Stomach smooth muscle (tissue), 2 donors: ENCODE data around the gene HDAC11.
A peak's percentile ranks its signal among the peaks of the same experiment; 100 is the strongest.
"Not testable (repeated sequence)": the region's sequence is repeated elsewhere in the genome, so short reads cannot be mapped to it uniquely, and the experiment has no call there.

Source experiments
- H3K27ac ChIP-seq: one replicate; pipeline ENCODE4 v1.7.0; 2013; ENCODE audit warnings: mild to moderate bottlenecking, low read length, inconsistent platforms
- H3K27me3 ChIP-seq, 2 donors: one replicate each; pipeline ENCODE4 v1.7.0; 2013; ENCODE audit warnings: low read length in 2 of 2; ENCODE audit not compliant: insufficient read depth in 2 of 2, control insufficient read depth in 1 of 2
- H3K36me3 ChIP-seq, 2 donors: one replicate each; pipeline ENCODE4 v1.7.0; 2013; ENCODE audit warnings: low read length in 2 of 2; ENCODE audit not compliant: control insufficient read depth in 2 of 2, insufficient read depth in 2 of 2
- H3K4me1 ChIP-seq: one replicate; pipeline ENCODE4 v1.7.0; 2013; ENCODE audit warnings: low read length; ENCODE audit not compliant: control insufficient read depth, insufficient read depth
- H3K4me3 ChIP-seq, 2 donors: one replicate each; pipeline ENCODE4 v1.7.0; 2013; ENCODE audit warnings: low read length in 2 of 2
- H3K9ac ChIP-seq, 2 donors: one replicate each; pipeline ENCODE4 v1.7.0; 2013; ENCODE audit warnings: low read length in 2 of 2, mild to moderate bottlenecking in 1 of 2
- H3K9me3 ChIP-seq, 2 donors: one replicate each; pipeline ENCODE4 v1.7.0; 2013; ENCODE audit warnings: low read length in 2 of 2; ENCODE audit not compliant: control insufficient read depth in 2 of 2
- donor health status: healthy.
- donor health status: Pancreatic carcinoma.

The HDAC11 gene

DNA sequence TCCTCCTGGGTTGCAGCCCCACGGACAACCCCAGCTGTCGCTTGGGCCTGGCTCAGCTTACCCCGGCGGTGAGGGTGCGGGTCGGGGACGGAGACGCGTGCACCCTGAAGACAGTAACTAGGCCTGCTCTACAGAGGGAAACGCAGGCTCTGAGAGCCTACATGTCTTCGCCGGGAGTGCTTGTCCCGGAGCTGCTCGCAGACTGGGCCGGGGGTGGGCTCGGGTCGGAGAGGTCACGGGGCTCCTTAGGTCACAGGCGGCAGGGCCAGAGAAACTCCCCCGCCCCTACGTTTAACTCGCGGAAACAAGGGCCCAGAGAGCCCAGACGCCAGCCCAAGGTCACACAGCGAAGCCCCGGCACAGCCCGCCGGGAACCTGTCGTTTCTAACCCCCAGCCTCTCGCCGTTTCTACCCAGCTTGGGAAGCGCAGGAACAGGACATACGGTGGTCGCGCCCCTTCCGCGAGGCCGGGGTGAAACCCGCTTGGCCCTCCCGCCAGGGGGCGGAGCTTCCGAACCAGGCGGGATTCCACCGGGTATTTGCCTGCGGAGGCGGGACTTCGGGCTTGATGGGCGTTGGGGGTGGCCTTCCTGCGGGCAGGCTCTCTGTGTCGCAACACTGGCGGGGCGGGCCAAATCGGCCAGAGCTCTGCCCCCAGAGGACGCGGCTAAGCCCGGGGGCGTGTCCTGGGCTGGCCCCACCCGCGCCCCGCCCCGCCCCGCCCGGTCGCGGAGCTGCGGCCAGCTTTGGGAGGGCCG lies at the start of gene HDAC11:
TSS of gene HDAC11 (plus strand) at position 725 of the 758 bp plus-strand sequence. CDS start 42 bp downstream, outside the sequence.
- Histone ChIP-seq H3K36me3 (peaks cover 0 to 3% of the 10 kb centered on the region in 2 donors), H3K9ac (peak within 1 kb of the TSS; percentile 91 to 96), H3K27ac (peak within 1 kb of the TSS; percentile 91), H3K9me3 (no peaks in the 10 kb centered on the region), H3K27me3 (no peaks in the 10 kb centered on the region), H3K4me1 (peaks cover 23% of the 10 kb centered on the region), H3K4me3 (peak within 1 kb of the TSS; percentile 82 to 90)

DNA sequence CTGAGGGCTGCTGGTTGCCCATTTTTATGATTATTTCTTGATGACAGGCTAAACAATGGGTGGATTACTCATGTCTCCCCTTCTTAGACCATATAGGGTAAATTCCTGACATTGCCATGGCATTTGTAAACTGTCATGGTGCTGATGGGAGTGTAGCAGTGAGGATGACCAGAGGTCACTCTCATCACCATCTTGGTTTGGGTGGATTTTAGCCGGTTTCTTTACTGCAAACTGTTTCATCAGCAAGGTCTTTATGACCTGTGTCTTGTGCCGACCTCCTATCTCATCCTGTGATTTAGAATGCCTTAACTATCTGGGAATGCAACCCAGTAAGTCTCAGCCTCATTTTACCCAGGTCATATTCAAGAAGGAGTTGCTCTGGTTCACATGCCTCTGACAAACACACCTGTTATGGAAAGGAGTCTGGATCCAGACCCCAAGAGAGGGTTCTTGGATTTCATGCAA lies 49.7 kb upstream of the HDAC11 start:
- H3K4me1 ChIP-seq, H3K36me3 ChIP-seq, H3K4me3 ChIP-seq: not testable (repeated sequence)

GRCh38 chr3:13432093-13432492 lies 48.0 kb upstream of the HDAC11 start:
- no peaks in the 10 kb centered on the region for H3K9me3 ChIP-seq
- no peaks in the 10 kb centered on the region for H3K4me1 ChIP-seq
- no peaks in the 10 kb centered on the region for H3K36me3 ChIP-seq
- H3K27me3 ChIP-seq: no peaks in the 10 kb centered on the region
- H3K27ac ChIP-seq: no peak overlapping the region
- H3K9ac ChIP-seq: no peak overlapping the region
- no peak overlapping the region for H3K4me3 ChIP-seq

More for the DNA sequence above, 49.7 kb upstream of the HDAC11 start:
- H3K9me3 ChIP-seq, H3K9ac ChIP-seq, H3K27ac ChIP-seq, H3K27me3 ChIP-seq: not testable (repeated sequence)

DNA sequence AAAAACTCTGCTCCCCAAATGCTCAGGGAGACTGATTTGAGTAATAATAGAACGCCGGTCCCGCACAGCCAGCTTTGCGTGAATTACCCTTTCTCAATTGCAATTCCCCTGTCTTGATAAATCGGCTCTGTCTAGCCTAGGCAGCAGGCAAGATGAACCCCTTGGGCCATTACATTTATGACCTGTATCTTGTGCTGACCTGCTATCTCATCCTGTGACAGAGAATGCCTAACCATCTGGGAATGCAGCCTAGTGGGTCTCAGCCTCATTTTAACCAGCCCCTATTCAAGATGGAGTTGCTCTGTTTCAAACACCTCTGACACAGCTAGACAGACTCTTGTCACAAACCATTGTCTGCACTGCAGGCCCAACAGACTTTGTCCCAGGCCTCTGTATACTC lies 46.2 kb upstream of the HDAC11 start:
- Histone ChIP-seq H3K27ac (no peak overlapping the region), H3K4me3 (no peak overlapping the region), H3K9ac (no peak overlapping the region), H3K4me1 (no peaks in the 10 kb centered on the region), H3K27me3 (no peaks in the 10 kb centered on the region), H3K9me3 (no peaks in the 10 kb centered on the region), H3K36me3 (no peaks in the 10 kb centered on the region)

DNA sequence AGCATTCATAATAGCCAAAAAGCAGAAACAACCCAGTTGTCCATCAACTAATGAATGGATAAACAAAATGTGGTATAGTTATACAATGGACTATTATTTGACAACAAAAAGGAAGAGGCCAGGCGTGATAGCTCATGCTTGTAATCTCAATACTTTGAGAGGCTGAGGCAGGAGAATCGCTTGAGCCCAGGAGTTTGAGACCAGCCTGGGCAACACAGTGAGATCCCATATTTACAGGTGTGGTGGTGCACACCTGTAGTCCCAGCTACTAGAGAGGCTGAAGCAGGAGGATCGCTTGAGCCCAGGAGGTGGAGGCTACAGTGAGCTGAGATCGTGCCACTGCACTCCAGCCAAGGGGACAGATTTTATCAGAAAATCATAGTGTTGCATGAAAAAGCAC lies 43.9 kb upstream of the HDAC11 start:
- H3K9me3 ChIP-seq, H3K27ac ChIP-seq, H3K4me3 ChIP-seq, H3K36me3 ChIP-seq, H3K9ac ChIP-seq, H3K4me1 ChIP-seq, H3K27me3 ChIP-seq: not testable (repeated sequence)

GRCh38 chr3:13440204-13440817 lies 39.8 kb upstream of the HDAC11 start:
- no peak overlapping the region for H3K9ac ChIP-seq
- no peaks in the 10 kb centered on the region for H3K27me3 ChIP-seq
- H3K27ac ChIP-seq: no peak overlapping the region
- H3K36me3 ChIP-seq: no peaks in the 10 kb centered on the region
- H3K9me3 ChIP-seq: no peaks in the 10 kb centered on the region
- no peak overlapping the region for H3K4me3 ChIP-seq
- H3K4me1 ChIP-seq: no peaks in the 10 kb centered on the region

DNA sequence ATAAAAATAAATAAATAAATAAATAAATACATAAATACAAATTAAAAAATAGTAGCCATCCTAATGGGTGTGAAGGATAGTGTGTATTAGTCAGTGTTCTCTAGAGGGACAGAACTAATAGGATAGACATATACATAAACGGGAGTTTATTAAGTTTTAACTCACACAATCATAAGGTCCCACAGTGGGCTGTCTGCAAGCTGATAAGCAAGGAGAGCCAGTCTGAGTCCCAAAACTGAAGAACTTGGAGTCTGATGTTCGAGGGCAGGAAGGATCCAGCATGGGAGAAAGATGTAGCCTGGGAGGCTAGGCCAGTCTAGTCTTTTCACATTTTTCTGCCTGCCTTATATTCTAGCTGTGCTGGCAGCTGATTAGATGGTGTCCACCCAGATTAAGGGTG lies 37.2 kb upstream of the HDAC11 start:
- H3K27ac ChIP-seq: not testable (repeated sequence)

GRCh38 chr3:13451301-13451673 lies 28.8 kb upstream of the HDAC11 start:
- H3K9me3 ChIP-seq: no peaks in the 10 kb centered on the region
- H3K27me3 ChIP-seq: no peaks in the 10 kb centered on the region
- peak overlapping the region; percentile 85 to 86 for H3K4me3 ChIP-seq
- peak overlapping the region; percentile 66 to 68 for H3K9ac ChIP-seq
- no peaks in the 10 kb centered on the region for H3K36me3 ChIP-seq
- H3K4me1 ChIP-seq: peaks cover 7% of the 10 kb centered on the region
- H3K27ac ChIP-seq: peak overlapping the region; percentile 66

More for the DNA sequence above, 37.2 kb upstream of the HDAC11 start:
- H3K27me3 ChIP-seq, H3K9me3 ChIP-seq, H3K4me3 ChIP-seq, H3K9ac ChIP-seq, H3K36me3 ChIP-seq, H3K4me1 ChIP-seq: not testable (repeated sequence)

DNA sequence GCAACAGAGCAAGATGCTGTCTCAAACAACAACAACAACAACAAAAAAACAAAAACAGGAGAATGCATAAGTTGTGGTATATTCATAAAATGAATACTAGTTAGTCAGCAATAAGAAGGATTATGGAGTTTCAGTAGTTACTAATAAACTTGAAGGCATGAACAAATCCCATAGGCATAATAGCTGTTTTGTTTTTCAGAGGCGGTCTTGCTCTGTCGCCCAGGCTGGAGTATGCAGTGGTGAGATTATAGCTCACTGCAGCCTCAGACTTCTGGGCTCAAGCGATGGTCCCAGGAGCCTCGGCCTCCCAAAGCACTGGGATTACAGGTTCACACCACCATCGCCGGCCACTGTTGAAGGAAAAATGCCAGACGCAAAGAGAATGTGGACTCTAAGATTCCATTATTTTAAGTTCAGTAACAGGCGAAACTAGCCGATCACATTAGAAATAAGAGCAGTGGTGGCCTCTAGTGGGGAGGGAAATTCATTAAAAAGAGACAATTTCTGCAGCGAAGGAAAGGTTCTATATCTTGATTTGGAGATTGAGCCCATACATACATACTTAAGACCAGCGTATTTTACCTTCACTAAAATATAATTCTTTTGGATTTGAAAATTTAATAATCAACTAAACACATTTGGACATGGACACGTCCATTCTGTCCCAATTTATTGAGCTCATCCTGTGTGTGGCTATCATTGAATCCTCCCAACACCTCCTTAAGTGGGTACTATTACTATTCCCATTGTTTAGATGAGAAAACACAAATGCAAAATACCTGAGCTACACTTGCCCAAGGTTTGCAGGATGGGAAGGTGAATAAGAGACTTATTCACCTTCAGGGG lies 27.4 kb upstream of the HDAC11 start:
- Histone ChIP-seq H3K27me3 (no peaks in the 10 kb centered on the region), H3K4me3 (peak overlapping the region; percentile 85 to 86), H3K9me3 (no peaks in the 10 kb centered on the region), H3K27ac (peak overlapping the region; percentile 66), H3K4me1 (peaks cover 7% of the 10 kb centered on the region), H3K9ac (no peak overlapping the region), H3K36me3 (no peaks in the 10 kb centered on the region)

- Histone ChIP-seq H3K9me3 (no peaks in the 10 kb centered on the region), H3K4me3 (no peak overlapping the region), H3K27ac (no peak overlapping the region), H3K27me3 (peaks cover 0 to 8% of the 10 kb centered on the region in 2 donors), H3K4me1 (peaks cover 7% of the 10 kb centered on the region), H3K9ac (no peak overlapping the region), H3K36me3 (no peaks in the 10 kb centered on the region)
These were observed 24.5 kb upstream of the HDAC11 start for GRCh38 chr3:13455644-13456043.
